Naive thymus-derived CD4-positive, alpha-beta T cell (primary cell): ENCODE data around the gene AP2M1. TPM values are rescaled to one million over a fixed set of nuclear protein-coding genes. Genes with fewer than 3 reads are reported as not detected.

Source experiments
- ATAC-seq: fragments of 150-1000 bp; cut with Tn5 transposase; 2 replicates; pipeline ENCODE4 v1.10.0; 2021; ENCODE audit warnings: mild to moderate bottlenecking, moderate library complexity
- CTCF ChIA-PET: fragments of 350-600 bp; sonication (Branson Sonifier 250); formaldehyde crosslinking; loops from one replicate; lab custom pipeline; 2021; ENCODE audit warnings: antibody characterized with exemption; lab: Charles Lee
- POLR2A ChIA-PET: fragments of 350-600 bp; sonication (Branson Sonifier 250); formaldehyde crosslinking; loops from one replicate; lab custom pipeline; 2021; ENCODE audit warnings: antibody characterized with exemption, inconsistent platforms; lab: Charles Lee
- DNase-seq, 9 donors: peaks; one replicate each; pipeline versions ENCODE4 v3.0.0 to v3.0.0-alpha.2; 2020 to 2022; ENCODE audit warnings: mixed read lengths in 1 of 9
- H3K27ac ChIP-seq: one replicate; pipeline ENCODE4 v1.7.0; 2013; ENCODE audit warnings: mild to moderate bottlenecking, low read depth, low read length, moderate library complexity
- H3K27me3 ChIP-seq, 2 donors: one replicate each; pipeline ENCODE4 v1.7.0; 2013; ENCODE audit warnings: low read length in 2 of 2, mild to moderate bottlenecking in 2 of 2, moderate library complexity in 2 of 2; ENCODE audit not compliant: control insufficient read depth in 2 of 2, insufficient read depth in 2 of 2
- H3K36me3 ChIP-seq, 3 experiments: 1 replicate in 2 of 3; 2 replicates in 1 of 3; pipeline ENCODE4 v1.7.0; 2013; ENCODE audit warnings: low read length in 3 of 3, mild to moderate bottlenecking in 3 of 3, moderate library complexity in 1 of 3; ENCODE audit not compliant: insufficient read depth in 3 of 3, control insufficient read depth in 2 of 3
- H3K4me1 ChIP-seq, 2 donors: one replicate each; pipeline ENCODE4 v1.7.0; 2013; ENCODE audit warnings: low read length in 2 of 2, mild to moderate bottlenecking in 2 of 2, moderate library complexity in 1 of 2; ENCODE audit not compliant: control insufficient read depth in 2 of 2, insufficient read depth in 2 of 2
- H3K4me3 ChIP-seq: 2 replicates; pipeline ENCODE4 v1.7.0; 2013; ENCODE audit warnings: mild to moderate bottlenecking, low read length
- H3K9me3 ChIP-seq, 3 experiments: 1 replicate in 2 of 3; 2 replicates in 1 of 3; pipeline ENCODE4 v1.7.0; 2013; ENCODE audit warnings: low read length in 3 of 3; ENCODE audit not compliant: control insufficient read depth in 2 of 3
- H3K27ac Mint-ChIP-seq, 9 donors: one replicate each; pipeline ENCODE4 v1.8.0; 2020 to 2022; ENCODE audit warnings: mixed read lengths in 9 of 9, mild to moderate bottlenecking in 8 of 9, moderate library complexity in 5 of 9, inconsistent platforms in 2 of 9
- H3K27me3 Mint-ChIP-seq, 5 donors: one replicate each; pipeline ENCODE4 v1.8.0; 2021 to 2022; ENCODE audit warnings: mixed read lengths in 5 of 5, mild to moderate bottlenecking in 1 of 5
- H3K36me3 Mint-ChIP-seq, 5 donors: one replicate each; pipeline ENCODE4 v1.8.0; 2020 to 2022; ENCODE audit warnings: mixed read lengths in 5 of 5, mild to moderate bottlenecking in 3 of 5, inconsistent platforms in 1 of 5
- H3K4me1 Mint-ChIP-seq, 7 donors: one replicate each; pipeline ENCODE4 v1.8.0; 2020 to 2022; ENCODE audit warnings: mixed read lengths in 7 of 7, mild to moderate bottlenecking in 3 of 7, inconsistent platforms in 1 of 7
- H3K4me3 Mint-ChIP-seq, 10 donors: one replicate each; pipeline ENCODE4 v1.8.0; 2020 to 2022; ENCODE audit warnings: mild to moderate bottlenecking in 10 of 10, mixed read lengths in 10 of 10, moderate library complexity in 6 of 10, inconsistent platforms in 2 of 10
- H3K9me3 Mint-ChIP-seq, 11 donors: one replicate each; pipeline ENCODE4 v1.8.0; 2020 to 2022; ENCODE audit warnings: mixed read lengths in 11 of 11, mild to moderate bottlenecking in 4 of 11, inconsistent platforms in 1 of 11, moderate library complexity in 1 of 11
- intact Hi-C, 2 donors: fragments of 100-400 bp; cut with micrococcal nuclease; formaldehyde crosslinking; loops; one replicate each; pipeline ENCODE4 v1.15.1; 2023
- polyA plus RNA-seq, 2 donors: library from polyadenylated mRNA; unstranded; fragments of 300-500 nt; fragmentation: Illumina TruSeq; gene quantifications; one replicate each; pipeline ENCODE4 v1.2.3, GENCODE V29; 2021
- total RNA-seq, 6 experiments: library from RNA in 5 of 6; stranded (reverse) in 5 of 6; gene quantifications; 1 replicate in 5 of 6; 2 replicates in 1 of 6; pipeline ENCODE4 v1.2.3 and lab custom pipeline; 2021 to 2026

Gene AP2M1
- total and polyA plus RNA-seq, 7 experiments from 2014 or later = 111 to 261 (median 188) TPM

DNA sequence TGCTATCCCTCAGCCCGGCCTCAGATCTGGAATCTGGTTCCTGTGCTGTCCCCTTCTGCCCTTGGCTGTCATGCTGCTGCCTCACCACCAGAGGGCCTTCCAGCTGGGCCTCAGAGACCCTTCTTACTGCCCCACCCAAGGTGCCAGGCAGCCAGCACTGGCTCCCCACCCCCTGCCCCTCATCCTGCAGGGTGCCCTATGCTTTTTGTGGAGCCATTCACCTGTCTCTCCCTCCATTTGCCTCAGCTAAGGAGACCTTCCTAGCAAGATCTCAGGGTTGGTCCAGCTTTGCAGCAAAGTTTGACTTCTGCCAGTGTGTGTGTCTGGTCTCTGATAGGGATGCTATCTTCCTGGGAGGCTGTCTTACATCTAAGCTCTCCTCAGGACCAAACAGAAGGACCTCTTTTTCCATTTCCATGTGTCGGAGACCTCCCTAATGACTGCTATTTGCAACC, 52.9 kb downstream of the AP2M1 start:
- H3K4me1 Mint-ChIP-seq = peaks cover 8 to 14% (median 10%) of the 10 kb centered on the region in 7 donors
- Histone ChIP-seq H3K27me3 (peaks cover 4 to 17% of the 10 kb centered on the region in 2 donors), H3K4me1 (peaks cover 0 to 5% of the 10 kb centered on the region in 2 donors), H3K36me3 (no peaks in the 10 kb centered on the region), H3K27ac (no peak overlapping the region), H3K4me3 (no peak overlapping the region), H3K9me3 (no peaks in the 10 kb centered on the region)
- H3K27ac Mint-ChIP-seq = no peak overlapping the region
- H3K36me3 Mint-ChIP-seq = no peaks in the 10 kb centered on the region
- intact Hi-C loops = loop anchor here (1.0 to 5.0 kb wide), 5 partner anchors 23 to 317 kb away; partner anchors contain the start of genes ABCF3 (in 1 of the 2) and CAMK2N2 (in 1 of the 2)
- peak; percentile 27 to 59 (median 47) for DNase-seq
- ATAC-seq = peak; percentile 48
- peaks cover 40 to 63% (median 56%) of the 10 kb centered on the region in 5 donors for H3K27me3 Mint-ChIP-seq
- CTCF ChIA-PET = interaction anchor here (0.6 to 3.5 kb wide), 8 partner anchors 10 to 331 kb away, joined by 3 to 40 read pairs (median 4); partner anchors contain the start of gene EEF1AKMT4
- POLR2A ChIA-PET = interaction anchor here (1.7 kb wide), 1 partner anchor 12 kb away, joined by 3 read pairs; no protein-coding TSS in a partner anchor
- H3K4me3 Mint-ChIP-seq = peak overlapping the region in 2 of 10 donors; percentile 42 to 80
- H3K9me3 Mint-ChIP-seq = no peaks in the 10 kb centered on the region

DNA sequence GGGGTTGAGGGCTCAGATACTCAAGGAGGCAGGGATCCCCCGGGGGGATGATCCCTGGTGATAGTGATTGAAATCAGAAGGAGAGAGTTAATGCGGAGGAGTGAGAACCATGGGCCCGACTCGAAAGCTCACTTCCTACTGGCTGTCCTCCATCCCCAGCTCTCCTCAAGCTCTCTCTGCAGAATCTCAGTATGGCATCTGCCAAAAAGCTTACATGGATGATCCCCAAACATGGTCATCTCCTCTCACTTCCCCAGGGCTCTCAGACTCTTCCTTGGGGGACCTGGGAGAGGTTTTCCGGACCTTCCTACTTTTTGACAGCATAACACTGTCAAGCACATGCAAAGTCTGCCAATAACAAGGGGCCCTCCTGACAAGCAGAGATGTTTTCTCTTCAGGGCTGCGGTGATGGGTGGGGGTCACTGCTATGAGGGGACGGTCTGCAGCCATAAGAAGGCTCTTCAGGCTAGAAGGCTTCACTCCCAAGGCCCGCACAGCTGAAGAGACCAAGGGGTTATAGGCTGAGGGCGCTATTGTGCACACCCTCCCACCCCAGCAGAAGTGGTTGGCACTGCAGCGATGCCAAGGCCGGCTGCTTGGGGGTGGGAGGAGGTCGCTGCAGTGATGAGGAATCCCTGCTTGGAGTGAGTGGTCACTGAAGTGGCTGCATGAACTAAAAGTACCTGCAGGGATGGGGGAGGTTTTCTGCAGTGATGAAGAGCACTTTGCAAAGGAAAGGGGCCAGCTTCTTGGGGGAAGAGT, 53.9 kb downstream of the AP2M1 start:
- H3K4me1 ChIP-seq = peaks cover 0 to 5% of the 10 kb centered on the region in 2 donors
- H3K27ac ChIP-seq = no peak overlapping the region
- ChIA-PET POLR2A (no interaction called here), CTCF (interaction anchor here (0.6 to 3.5 kb wide), 6 partner anchors 9 to 30 kb away, joined by 3 to 40 read pairs (median 4); partner anchors contain the start of gene EEF1AKMT4)
- H3K9me3 ChIP-seq = no peaks in the 10 kb centered on the region
- H3K36me3 Mint-ChIP-seq = no peaks in the 10 kb centered on the region
- peak overlapping the region; percentile 41 to 82 (median 73) for H3K4me3 Mint-ChIP-seq
- ATAC-seq (no peak), DNase-seq (no peak)
- peaks cover 4 to 17% of the 10 kb centered on the region in 2 donors for H3K27me3 ChIP-seq
- intact Hi-C loops = loop anchor here (1.0 to 5.0 kb wide), 4 partner anchors 34 to 93 kb away; partner anchors contain the start of genes ABCF3 (in 1 of the 2), CAMK2N2 (in 1 of the 2), EIF2B5 (in 1 of the 2) and PSMD2 (in 1 of the 2)
- peaks cover 46 to 65% (median 62%) of the 10 kb centered on the region in 5 donors for H3K27me3 Mint-ChIP-seq
- H3K4me3 ChIP-seq = no peak overlapping the region
- no peaks in the 10 kb centered on the region for H3K36me3 ChIP-seq
- H3K9me3 Mint-ChIP-seq = no peaks in the 10 kb centered on the region
- peaks cover 8 to 14% (median 10%) of the 10 kb centered on the region in 7 donors for H3K4me1 Mint-ChIP-seq
- H3K27ac Mint-ChIP-seq = no peak overlapping the region

- H3K9me3 ChIP-seq = no peaks in the 10 kb centered on the region
- ATAC-seq (peak; percentile 96), DNase-seq (peak; percentile 58 to 72 (median 66))
- H3K9me3 Mint-ChIP-seq = no peaks in the 10 kb centered on the region
- intact Hi-C loops = loop anchor here (1.0 to 5.0 kb wide), 4 partner anchors 33 to 94 kb away; partner anchors contain the start of genes ABCF3 (in 1 of the 2), CAMK2N2 (in 1 of the 2), EIF2B5 (in 1 of the 2) and PSMD2 (in 1 of the 2)
- peaks cover 8 to 14% (median 10%) of the 10 kb centered on the region in 7 donors for H3K4me1 Mint-ChIP-seq
- ChIA-PET POLR2A (no interaction called here), CTCF (interaction anchor here (0.6 to 3.5 kb wide), 3 partner anchors 17 to 22 kb away, joined by 4 to 40 read pairs (median 4); partner anchors contain the start of gene EEF1AKMT4)
- no peak within 1 kb of the TSS for H3K27ac Mint-ChIP-seq
- H3K4me1 ChIP-seq = peaks cover 0 to 5% of the 10 kb centered on the region in 2 donors
- H3K27me3 Mint-ChIP-seq = peaks cover 46 to 65% (median 57%) of the 10 kb centered on the region in 5 donors
- no peaks in the 10 kb centered on the region for H3K36me3 ChIP-seq
- H3K27ac ChIP-seq = no peak within 1 kb of the TSS
- H3K27me3 ChIP-seq = peaks cover 4 to 17% of the 10 kb centered on the region in 2 donors
- H3K4me3 Mint-ChIP-seq = peak within 1 kb of the TSS; percentile 41 to 82 (median 74)
- H3K4me3 ChIP-seq = peak within 1 kb of the TSS; percentile 58
- no peaks in the 10 kb centered on the region for H3K36me3 Mint-ChIP-seq
These were observed 54.9 kb downstream of the AP2M1 start, which contains the start of gene VWA5B2 for GRCh38 chr3:184229394-184230080. TSS of gene VWA5B2 (plus strand) at chr3:184229585. CDS start at chr3:184230529, 944 bp downstream.

DNA sequence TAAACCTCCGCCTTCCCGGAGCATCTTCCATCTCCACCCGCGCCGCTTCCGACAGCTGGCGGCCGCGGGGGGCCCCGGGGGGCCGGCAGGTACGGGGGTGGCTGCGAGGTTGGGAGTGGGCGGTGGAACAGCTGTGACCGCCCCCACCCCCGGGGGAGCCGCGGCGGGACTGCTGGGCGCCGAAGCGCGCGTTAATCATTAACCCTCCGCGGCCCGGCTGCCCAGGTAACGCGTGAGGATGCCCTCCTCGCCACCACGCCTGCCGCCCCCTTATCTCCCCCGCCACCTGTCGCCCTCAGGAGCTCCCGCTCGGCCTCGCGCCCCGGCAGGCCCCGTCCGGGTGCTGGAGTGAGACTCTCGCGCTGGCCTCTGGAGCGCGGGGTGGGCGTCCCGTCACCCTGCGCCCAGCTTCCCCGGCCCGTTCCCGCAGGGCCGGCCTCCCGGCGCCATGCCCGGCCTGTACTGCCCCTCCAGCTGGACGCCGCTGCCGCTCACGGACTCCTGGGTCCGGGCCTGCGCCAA, 55.5 kb downstream of the AP2M1 start:
- H3K36me3 ChIP-seq = no peaks in the 10 kb centered on the region
- intact Hi-C loops = no loop called here
- Mint-ChIP-seq H3K4me1 (peaks cover 8 to 14% (median 10%) of the 10 kb centered on the region in 7 donors), H3K27me3 (peaks cover 44 to 64% (median 55%) of the 10 kb centered on the region in 5 donors), H3K27ac (no peak overlapping the region), H3K36me3 (no peaks in the 10 kb centered on the region), H3K9me3 (no peaks in the 10 kb centered on the region), H3K4me3 (peak overlapping the region in 3 of 10 donors; percentile 49 to 82 (median 80))
- ChIA-PET CTCF (interaction anchor here (0.6 to 0.9 kb wide), 2 partner anchors 16 to 20 kb away, joined by 4 read pairs; partner anchors contain the start of gene EEF1AKMT4), POLR2A (no interaction called here)
- no peak for ATAC-seq
- H3K9me3 ChIP-seq = no peaks in the 10 kb centered on the region
- peaks cover 0 to 5% of the 10 kb centered on the region in 2 donors for H3K4me1 ChIP-seq
- peak overlapping the region; percentile 58 for H3K4me3 ChIP-seq
- H3K27me3 ChIP-seq = peaks cover 4 to 17% of the 10 kb centered on the region in 2 donors
- no peak for DNase-seq
- H3K27ac ChIP-seq = no peak overlapping the region

DNA sequence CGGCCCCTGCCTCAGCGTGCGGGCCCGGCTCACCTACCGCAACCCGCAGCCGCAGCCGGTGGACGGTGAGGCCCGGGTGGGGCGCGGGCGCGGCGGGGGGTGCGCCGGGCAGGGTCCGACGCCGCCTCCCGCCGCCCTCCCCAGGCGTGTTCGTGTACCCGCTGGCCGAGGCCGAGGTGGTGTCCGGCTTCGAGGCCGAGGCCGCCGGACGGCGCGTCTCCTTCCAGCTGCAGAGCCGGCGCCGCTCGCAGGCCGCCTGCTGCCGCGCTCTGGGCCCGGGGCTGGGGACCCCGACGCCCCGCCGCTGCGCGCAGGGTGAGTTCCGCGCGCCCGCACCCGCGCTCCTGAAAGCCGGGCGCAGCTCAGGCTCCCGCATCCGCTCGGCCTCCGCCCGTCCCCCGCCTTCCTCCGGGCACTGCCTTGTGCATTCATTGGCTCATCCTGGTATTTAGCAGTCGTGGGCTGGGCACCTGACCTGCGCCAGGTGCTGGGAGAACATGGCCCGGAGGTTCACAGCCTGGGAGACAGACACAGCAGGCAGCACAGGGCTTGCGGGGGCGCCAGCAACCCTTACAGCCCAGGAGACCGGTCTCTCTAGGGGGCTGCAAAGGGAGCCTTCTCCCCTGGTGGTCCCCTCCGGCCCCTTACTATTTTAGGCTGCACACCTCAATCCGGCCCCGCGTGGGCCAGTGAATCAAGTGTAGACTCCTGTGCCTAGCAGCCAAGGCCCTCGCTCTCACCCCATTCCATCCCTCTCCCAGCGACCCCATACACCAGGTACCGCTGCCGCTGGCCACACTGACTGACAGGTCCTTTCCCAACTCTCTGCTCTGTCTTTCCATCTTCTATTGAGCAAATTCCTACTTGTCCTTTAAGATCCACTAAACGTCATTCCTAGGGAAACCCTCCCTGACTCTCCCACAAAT, 56.2 kb downstream of the AP2M1 start:
- Mint-ChIP-seq H3K36me3 (no peaks in the 10 kb centered on the region), H3K9me3 (no peaks in the 10 kb centered on the region), H3K27ac (no peak overlapping the region), H3K4me3 (peak overlapping the region; percentile 60 to 89 (median 78)), H3K27me3 (peaks cover 41 to 59% (median 48%) of the 10 kb centered on the region in 5 donors), H3K4me1 (peaks cover 8 to 14% (median 10%) of the 10 kb centered on the region in 7 donors)
- ATAC-seq (no peak), DNase-seq (no peak)
- Histone ChIP-seq H3K27ac (no peak overlapping the region), H3K36me3 (no peaks in the 10 kb centered on the region), H3K4me1 (peaks cover 0 to 5% of the 10 kb centered on the region in 2 donors), H3K9me3 (no peaks in the 10 kb centered on the region), H3K27me3 (peaks cover 4 to 17% of the 10 kb centered on the region in 2 donors), H3K4me3 (no peak overlapping the region)
- intact Hi-C loops = no loop called here
- CTCF ChIA-PET = interaction anchor here (0.6 to 0.9 kb wide), 2 partner anchors 15 to 19 kb away, joined by 4 read pairs; partner anchors contain the start of gene EEF1AKMT4
- POLR2A ChIA-PET = no interaction called here
